ENCODE results near the gene CNST. TPM values are rescaled to one million over a fixed set of nuclear protein-coding genes. Genes with fewer than 3 reads are reported as not detected.

Gene CNST
- total RNA-seq, 1 experiment from 2014 or later = 9.1 TPM

- DNase-seq = peak in 1 of 2 experiments; percentile 48
- intact Hi-C loops (cut with micrococcal nuclease; ENCODE audit: unreplicated experiment) = no loop called here
- Histone ChIP-seq H3K4me3 (no peak overlapping the region), H3F3A (ENCODE audit: insufficient read depth, low read depth) (no peaks in the 10 kb centered on the region), H4K20me1 (ENCODE audit: insufficient read depth) (no peaks in the 10 kb centered on the region), H3K36me3 (ENCODE audit: low read depth) (no peaks in the 10 kb centered on the region), H3K79me2 (ENCODE audit: low read depth) (no peaks in the 10 kb centered on the region), H3K4me2 (no peak overlapping the region), H2AFZ (no peak overlapping the region), H3K9me2 (ENCODE audit: insufficient read depth) (no peaks in the 10 kb centered on the region), H3K9me3 (ENCODE audit: insufficient read depth, low read depth) (no peaks in the 10 kb centered on the region), H3K27me3 (ENCODE audit: insufficient read depth, low read depth) (no peaks in the 10 kb centered on the region), H3K27ac (no peak overlapping the region), H3K4me1 (replicated peaks; ENCODE audit: insufficient read depth) (no peaks in the 10 kb centered on the region)
- CTCF ChIA-PET = no interaction called here
- no peak for TF ChIP-seq EZH2 (IDR thresholded peaks at IDR 0.05; ENCODE audit: low read depth)
- no peak for TF ChIP-seq CTCF (conservative IDR thresholded peaks at IDR 0.05)
- POLR2A ChIA-PET (ENCODE audit: unreplicated experiment) = interaction anchor here (0.6 kb wide), 1 partner anchor 12 kb away, joined by 6 read pairs; no protein-coding TSS in a partner anchor
- no TSS peak for BruUV-seq (replicated peaks)
These were observed 17.4 kb downstream of the CNST start for GRCh38 chr1:246583448-246584185.

- Histone ChIP-seq H3K79me2 (ENCODE audit: low read depth) (no peaks in the 10 kb centered on the region), H3K4me2 (no peak overlapping the region)
- POLR2A ChIA-PET (ENCODE audit: unreplicated experiment) = no interaction called here
These were observed 20.8 kb downstream of the CNST start for GRCh38 chr1:246587032-246587431.

GRCh38 chr1:246587606-246588005 lies 21.4 kb downstream of the CNST start:
- Histone ChIP-seq H3K79me2 (ENCODE audit: low read depth) (no peaks in the 10 kb centered on the region), H4K20me1 (ENCODE audit: insufficient read depth) (no peaks in the 10 kb centered on the region), H3K27me3 (ENCODE audit: insufficient read depth, low read depth) (no peaks in the 10 kb centered on the region), H3K27ac (no peak overlapping the region), H3F3A (ENCODE audit: insufficient read depth, low read depth) (no peaks in the 10 kb centered on the region), H2AFZ (no peak overlapping the region), H3K4me2 (no peak overlapping the region), H3K36me3 (ENCODE audit: low read depth) (no peaks in the 10 kb centered on the region), H3K4me3 (no peak overlapping the region), H3K4me1 (replicated peaks; ENCODE audit: insufficient read depth) (no peaks in the 10 kb centered on the region), H3K9me2 (ENCODE audit: insufficient read depth) (no peaks in the 10 kb centered on the region), H3K9me3 (ENCODE audit: insufficient read depth, low read depth) (no peaks in the 10 kb centered on the region)
- intact Hi-C loops (cut with micrococcal nuclease; ENCODE audit: unreplicated experiment) = no loop called here
- no peak for DNase-seq
- POLR2A ChIA-PET (ENCODE audit: unreplicated experiment) = no interaction called here
- no peak for TF ChIP-seq EZH2 (IDR thresholded peaks at IDR 0.05; ENCODE audit: low read depth)
- no peak for TF ChIP-seq CTCF (conservative IDR thresholded peaks at IDR 0.05)
- CTCF ChIA-PET = no interaction called here
- no TSS peak for BruUV-seq (replicated peaks)

More at GRCh38 chr1:246587032-246587431, 20.8 kb downstream of the CNST start:
- H3K4me3 ChIP-seq = no peak overlapping the region
- no peak overlapping the region for H3K27ac ChIP-seq
- no peaks in the 10 kb centered on the region for H3K27me3 ChIP-seq (ENCODE audit: insufficient read depth, low read depth)
- no peaks in the 10 kb centered on the region for H3K4me1 ChIP-seq (replicated peaks; ENCODE audit: insufficient read depth)
- intact Hi-C loops (cut with micrococcal nuclease; ENCODE audit: unreplicated experiment) = no loop called here
- no peaks in the 10 kb centered on the region for H3K36me3 ChIP-seq (ENCODE audit: low read depth)
- BruUV-seq (replicated peaks) = no TSS peak
- H4K20me1 ChIP-seq (ENCODE audit: insufficient read depth) = no peaks in the 10 kb centered on the region
- no peak for DNase-seq
- CTCF ChIA-PET = no interaction called here
- H3F3A ChIP-seq (ENCODE audit: insufficient read depth, low read depth) = no peaks in the 10 kb centered on the region
- H3K9me2 ChIP-seq (ENCODE audit: insufficient read depth) = no peaks in the 10 kb centered on the region
- H3K9me3 ChIP-seq (ENCODE audit: insufficient read depth, low read depth) = no peaks in the 10 kb centered on the region
- TF ChIP-seq EZH2 (IDR thresholded peaks at IDR 0.05; ENCODE audit: low read depth) (no peak), CTCF (conservative IDR thresholded peaks at IDR 0.05) (no peak)
- no peak overlapping the region for H2AFZ ChIP-seq

Data from PC-9 (cell line).